ENCODE data around the gene LSP1.

The LSP1 gene

GRCh38 chr11:1928891-1929541 is 76.1 kb downstream of the LSP1 start:
- no peak for DNase-seq (ENCODE audit: extremely low read depth, low read depth)
- TF ChIP-seq CTCF (IDR thresholded peaks at IDR 0.05; ENCODE audit: low read depth, low read length) = no peak

GRCh38 chr11:1929621-1930461 is 77.0 kb downstream of the LSP1 start:
- no peak for TF ChIP-seq CTCF (IDR thresholded peaks at IDR 0.05; ENCODE audit: low read depth, low read length)
- no peak for DNase-seq (ENCODE audit: extremely low read depth, low read depth)

- DNase-seq (ENCODE audit: extremely low read depth, low read depth) = no peak
- TF ChIP-seq CTCF (IDR thresholded peaks at IDR 0.05; ENCODE audit: low read depth, low read length) = no peak
Observed at GRCh38 chr11:1930462-1930830, 77.6 kb downstream of the LSP1 start.

GRCh38 chr11:1931341-1932104 is 78.6 kb downstream of the LSP1 start:
- no peak for DNase-seq (ENCODE audit: extremely low read depth, low read depth)

GRCh38 chr11:1932105-1932480 is 79.2 kb downstream of the LSP1 start:
- TF ChIP-seq CTCF (IDR thresholded peaks at IDR 0.05; ENCODE audit: low read depth, low read length) = no peak
- DNase-seq (ENCODE audit: extremely low read depth, low read depth) = no peak

More at GRCh38 chr11:1931341-1932104, 78.6 kb downstream of the LSP1 start:
- no peak for TF ChIP-seq CTCF (IDR thresholded peaks at IDR 0.05; ENCODE audit: low read depth, low read length)

GRCh38 chr11:1932681-1933080 is 79.8 kb downstream of the LSP1 start:
- no peak for DNase-seq (ENCODE audit: extremely low read depth, low read depth)
- TF ChIP-seq CTCF (IDR thresholded peaks at IDR 0.05; ENCODE audit: low read depth, low read length) = no peak

Data from AG09319 (cell line).